ENCODE measurements around the gene IL25. TPM values are rescaled to one million over a fixed set of nuclear protein-coding genes. Genes with fewer than 3 reads are reported as not detected.

Gene IL25
- total RNA-seq, 1 donor from 2014 or later: not detected

DNA sequence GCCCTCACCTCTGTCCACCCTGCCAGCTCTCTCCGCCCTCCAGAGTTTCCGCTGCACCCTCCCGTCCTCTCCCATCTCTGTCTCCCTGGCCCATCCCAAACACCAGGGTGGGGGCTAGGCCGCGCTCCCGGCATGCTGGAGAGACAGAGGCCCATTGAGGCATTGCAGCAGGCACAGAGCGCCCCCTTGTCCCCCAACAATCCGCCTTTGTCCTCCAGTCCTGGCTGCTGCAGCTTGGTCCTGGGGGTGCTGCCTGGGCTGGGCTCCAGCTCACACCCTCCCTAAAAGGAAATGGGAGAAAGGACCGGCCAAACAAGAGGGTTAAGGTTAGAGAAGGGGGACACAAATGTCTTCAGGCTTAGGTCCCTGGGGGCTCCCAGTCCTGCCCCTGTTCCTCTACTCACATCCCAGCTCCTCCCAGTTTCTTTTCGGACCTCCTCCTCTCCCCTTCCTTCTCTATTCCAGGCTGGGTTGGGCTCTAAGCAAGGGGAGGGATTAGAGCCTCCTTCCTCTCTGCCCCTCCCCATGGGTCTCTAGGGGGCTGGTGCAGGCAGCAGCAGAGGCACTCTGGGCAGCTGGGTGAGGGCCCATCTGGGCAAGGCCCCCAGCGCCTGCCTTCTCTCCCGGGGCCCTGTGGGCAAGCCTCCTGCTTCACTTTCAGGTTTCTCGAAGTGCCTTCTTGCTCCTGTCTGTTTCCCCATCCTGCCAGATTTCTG is 4.0 kb downstream of the IL25 start, which contains the start of gene CMTM5:
Gene CMTM5, plus strand, starts transcription at position 565 of the 716 bp plus-strand sequence. CDS start 206 bp downstream, outside the sequence.
- no peak within 1 kb of the TSS for H3K4me3 Mint-ChIP-seq
- DNase-seq (no peak), ATAC-seq (ENCODE audit: low read depth) (no peak)
- POLR2A ChIA-PET: no interaction called here
- no peak within 1 kb of the TSS for H3K27ac Mint-ChIP-seq
- H3K27me3 Mint-ChIP-seq: peaks cover 9% of the 10 kb centered on the region
- intact Hi-C loops (cut with micrococcal nuclease): no loop called here
- H3K36me3 Mint-ChIP-seq (ENCODE audit: low read depth): no peaks in the 10 kb centered on the region
- TF ChIP-seq, protein P1, sequence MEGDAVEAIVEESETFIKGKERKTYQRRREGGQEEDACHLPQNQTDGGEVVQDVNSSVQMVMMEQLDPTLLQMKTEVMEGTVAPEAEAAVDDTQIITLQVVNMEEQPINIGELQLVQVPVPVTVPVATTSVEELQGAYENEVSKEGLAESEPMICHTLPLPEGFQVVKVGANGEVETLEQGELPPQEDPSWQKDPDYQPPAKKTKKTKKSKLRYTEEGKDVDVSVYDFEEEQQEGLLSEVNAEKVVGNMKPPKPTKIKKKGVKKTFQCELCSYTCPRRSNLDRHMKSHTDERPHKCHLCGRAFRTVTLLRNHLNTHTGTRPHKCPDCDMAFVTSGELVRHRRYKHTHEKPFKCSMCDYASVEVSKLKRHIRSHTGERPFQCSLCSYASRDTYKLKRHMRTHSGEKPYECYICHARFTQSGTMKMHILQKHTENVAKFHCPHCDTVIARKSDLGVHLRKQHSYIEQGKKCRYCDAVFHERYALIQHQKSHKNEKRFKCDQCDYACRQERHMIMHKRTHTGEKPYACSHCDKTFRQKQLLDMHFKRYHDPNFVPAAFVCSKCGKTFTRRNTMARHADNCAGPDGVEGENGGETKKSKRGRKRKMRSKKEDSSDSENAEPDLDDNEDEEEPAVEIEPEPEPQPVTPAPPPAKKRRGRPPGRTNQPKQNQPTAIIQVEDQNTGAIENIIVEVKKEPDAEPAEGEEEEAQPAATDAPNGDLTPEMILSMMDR (IDR thresholded peaks at IDR 0.05): no peak
- no peaks in the 10 kb centered on the region for H3K9me3 Mint-ChIP-seq
- no peaks in the 10 kb centered on the region for H3K4me1 Mint-ChIP-seq
- CTCF ChIA-PET: no interaction called here

DNA sequence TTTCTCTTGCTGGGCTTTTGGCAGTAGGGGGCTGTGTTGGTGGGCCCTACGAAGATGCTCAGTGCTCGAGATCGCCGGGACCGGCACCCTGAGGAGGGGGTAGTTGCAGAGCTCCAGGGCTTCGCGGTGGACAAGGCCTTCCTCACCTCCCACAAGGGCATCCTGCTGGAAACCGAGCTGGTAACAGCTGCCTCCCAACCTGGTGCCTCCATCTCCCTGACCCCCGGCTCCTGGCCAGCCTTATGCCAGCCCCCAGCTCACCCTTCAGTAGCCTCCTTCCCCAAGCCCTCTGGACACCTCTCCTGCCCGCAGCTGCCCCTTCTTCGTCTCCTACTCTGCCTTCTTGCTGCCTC is 4.6 kb downstream of the IL25 start:
- no peaks in the 10 kb centered on the region for H3K9me3 Mint-ChIP-seq
- no peak overlapping the region for H3K27ac Mint-ChIP-seq
- no peaks in the 10 kb centered on the region for H3K36me3 Mint-ChIP-seq (ENCODE audit: low read depth)
- ChIA-PET CTCF (no interaction called here), POLR2A (no interaction called here)
- H3K4me1 Mint-ChIP-seq: no peaks in the 10 kb centered on the region
- peaks cover 14% of the 10 kb centered on the region for H3K27me3 Mint-ChIP-seq
- TF ChIP-seq, protein P1 (IDR thresholded peaks at IDR 0.05): no peak
- ATAC-seq (ENCODE audit: low read depth): no peak
- intact Hi-C loops (cut with micrococcal nuclease): no loop called here
- H3K4me3 Mint-ChIP-seq: no peak overlapping the region
- DNase-seq: no peak

DNA sequence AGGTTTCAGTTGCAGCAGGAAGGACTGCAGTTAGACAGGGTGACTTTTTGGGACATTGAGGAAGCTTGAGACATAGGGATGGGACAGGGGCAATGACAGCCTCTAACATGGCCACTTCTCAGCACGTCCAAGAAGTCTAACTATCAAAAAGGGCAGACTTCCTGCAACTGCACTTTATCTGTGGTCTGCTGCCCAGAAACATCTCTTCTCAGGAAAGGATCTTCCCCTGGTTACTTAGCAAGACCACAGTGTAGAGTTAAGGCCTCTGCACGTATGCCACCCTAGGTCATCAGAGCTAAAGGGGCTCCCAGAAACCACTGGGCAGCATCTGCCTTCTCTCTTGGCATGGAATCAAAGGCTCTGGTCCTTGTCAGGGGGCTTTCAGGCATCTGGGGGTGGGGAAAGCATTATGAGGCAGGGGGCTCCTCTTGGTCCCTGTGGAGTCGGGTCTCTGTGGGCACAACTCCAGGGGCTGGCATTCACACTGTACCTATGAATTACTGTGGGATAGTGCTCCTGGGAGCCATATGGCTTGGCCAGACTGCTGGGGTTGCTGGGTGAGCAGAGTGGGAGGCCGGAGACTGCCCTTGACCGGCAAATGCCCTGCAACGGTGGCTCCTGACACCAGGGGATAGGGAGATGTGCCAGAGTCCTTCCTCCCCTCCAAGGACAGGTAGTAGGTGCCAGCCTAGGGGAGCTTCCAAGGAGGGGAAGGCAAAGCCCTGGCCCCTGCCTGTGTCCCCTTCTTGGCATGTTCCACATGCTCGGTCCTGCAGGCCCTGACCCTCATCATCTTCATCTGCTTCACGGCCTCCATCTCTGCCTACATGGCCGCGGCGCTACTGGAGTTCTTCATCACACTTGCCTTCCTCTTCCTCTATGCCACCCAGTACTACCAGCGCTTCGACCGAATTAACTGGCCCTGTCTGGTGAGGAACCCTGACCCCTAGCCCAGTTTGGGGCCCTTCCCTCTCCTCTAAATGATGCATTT is 5.3 kb downstream of the IL25 start:
- H3K36me3 Mint-ChIP-seq (ENCODE audit: low read depth): no peaks in the 10 kb centered on the region
- H3K27me3 Mint-ChIP-seq: peaks cover 18% of the 10 kb centered on the region
- ChIA-PET CTCF (interaction anchor here (2.9 kb wide), 1 partner anchor 257 kb away, joined by 19 read pairs; no protein-coding TSS in a partner anchor), POLR2A (no interaction called here)
- no peaks in the 10 kb centered on the region for H3K4me1 Mint-ChIP-seq
- DNase-seq: no peak
- TF ChIP-seq, protein P1 (IDR thresholded peaks at IDR 0.05): no peak
- H3K4me3 Mint-ChIP-seq: no peak overlapping the region
- H3K27ac Mint-ChIP-seq: no peak overlapping the region
- H3K9me3 Mint-ChIP-seq: no peaks in the 10 kb centered on the region
- intact Hi-C loops (cut with micrococcal nuclease): no loop called here
- no peak for ATAC-seq (ENCODE audit: low read depth)

DNA sequence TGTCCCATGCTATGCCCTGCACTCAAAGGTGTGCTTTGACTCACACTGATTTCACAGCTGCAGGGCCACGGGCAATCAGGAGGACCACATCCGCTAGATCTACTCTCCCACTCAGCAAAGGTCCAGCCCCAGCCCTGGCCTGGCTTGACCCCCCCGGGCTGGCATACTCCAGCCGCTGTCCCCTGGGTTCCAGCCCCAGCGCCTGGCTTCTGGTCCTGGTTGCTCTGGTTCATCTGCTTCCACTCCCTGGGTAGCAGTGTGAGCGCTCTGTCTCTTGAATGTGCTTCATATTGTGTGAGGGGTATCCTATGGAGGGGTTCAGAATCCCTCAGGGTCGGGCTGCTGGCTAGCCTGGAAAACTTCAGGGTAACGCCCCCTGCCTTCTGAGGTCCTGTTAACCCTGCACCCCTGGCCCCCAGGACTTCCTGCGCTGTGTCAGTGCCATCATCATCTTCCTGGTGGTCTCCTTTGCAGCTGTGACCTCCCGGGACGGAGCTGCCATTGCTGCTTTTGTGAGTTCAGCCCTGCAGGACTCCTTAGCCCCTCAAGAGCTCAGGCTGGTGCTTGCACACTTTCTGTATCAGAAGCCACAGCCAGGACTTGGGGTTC is 6.1 kb downstream of the IL25 start:
- Mint-ChIP-seq H3K36me3 (ENCODE audit: low read depth) (no peaks in the 10 kb centered on the region), H3K4me3 (no peak overlapping the region), H3K27me3 (peaks cover 19% of the 10 kb centered on the region), H3K9me3 (no peaks in the 10 kb centered on the region), H3K27ac (no peak overlapping the region), H3K4me1 (no peaks in the 10 kb centered on the region)
- DNase-seq: no peak
- ChIA-PET CTCF (interaction anchor here (1.0 to 2.9 kb wide), 5 partner anchors 57 to 310 kb away, joined by 4 to 24 read pairs (median 12); no protein-coding TSS in a partner anchor), POLR2A (interaction anchor here (1.4 kb wide), 1 partner anchor 283 kb away, joined by 3 read pairs; the partner anchor contains the start of genes ACIN1 and C14orf119)
- TF ChIP-seq, protein P1 (IDR thresholded peaks at IDR 0.05): no peak
- intact Hi-C loops (cut with micrococcal nuclease): no loop called here
- ATAC-seq (ENCODE audit: low read depth): no peak

All from activated B cell treated with CpG ODN at 0.5 μM for 24 hours (primary cell).